ENCODE results near the gene GPAT3. TPM values are rescaled to one million over a fixed set of nuclear protein-coding genes. Genes with fewer than 3 reads are reported as not detected.
A peak's percentile ranks its signal among the peaks of the same experiment; 100 is the strongest.

The GPAT3 gene
- polyA plus RNA-seq, 1 donor = 11.8 TPM

DNA sequence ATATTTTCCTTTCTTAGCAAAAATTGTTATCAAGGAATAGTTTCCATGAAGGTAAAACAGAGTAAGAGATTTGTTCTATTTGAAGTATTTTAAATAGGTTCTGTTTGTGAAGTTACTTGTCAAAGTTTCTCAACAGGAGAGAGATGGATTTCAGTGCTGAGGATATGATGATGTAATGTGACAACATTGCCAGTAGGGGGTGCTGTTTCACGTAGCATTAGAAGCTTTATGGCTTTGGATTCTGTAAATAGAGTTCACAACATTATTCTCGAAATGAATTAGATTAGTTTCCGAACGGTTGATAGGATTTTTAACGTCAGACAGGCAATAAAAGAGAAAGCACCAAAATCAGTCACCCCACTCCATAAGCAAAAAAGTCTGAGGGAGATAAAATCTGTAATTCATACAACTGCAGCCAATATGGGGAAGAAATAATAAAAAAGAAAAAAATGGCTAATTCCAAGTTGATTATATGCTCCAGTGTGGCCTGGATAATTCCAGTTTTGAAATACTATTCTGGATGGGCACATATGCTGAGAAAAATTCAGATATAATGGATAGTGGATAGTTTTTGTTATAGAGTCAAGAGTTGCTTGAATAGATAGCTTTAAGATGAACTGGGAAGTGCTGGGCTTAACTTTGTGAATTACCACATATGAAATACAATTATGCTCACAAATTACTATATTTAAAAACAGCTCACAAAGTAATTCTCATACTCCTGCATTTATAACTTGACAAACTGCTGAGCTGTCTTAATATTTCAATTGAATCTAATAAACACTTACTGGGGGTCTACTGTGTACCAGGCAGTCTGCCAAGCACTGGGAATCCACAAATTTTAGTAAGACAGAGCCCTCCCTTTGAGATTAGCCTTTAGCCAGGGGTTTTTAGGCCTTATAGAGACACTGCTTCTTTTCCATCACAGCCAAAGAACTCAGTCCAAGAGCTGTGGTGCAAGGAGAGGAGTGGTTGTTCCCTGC lies 109.1 kb downstream of the GPAT3 start:
- DNase-seq (ENCODE audit: low read depth) = peak; percentile 43

DNA sequence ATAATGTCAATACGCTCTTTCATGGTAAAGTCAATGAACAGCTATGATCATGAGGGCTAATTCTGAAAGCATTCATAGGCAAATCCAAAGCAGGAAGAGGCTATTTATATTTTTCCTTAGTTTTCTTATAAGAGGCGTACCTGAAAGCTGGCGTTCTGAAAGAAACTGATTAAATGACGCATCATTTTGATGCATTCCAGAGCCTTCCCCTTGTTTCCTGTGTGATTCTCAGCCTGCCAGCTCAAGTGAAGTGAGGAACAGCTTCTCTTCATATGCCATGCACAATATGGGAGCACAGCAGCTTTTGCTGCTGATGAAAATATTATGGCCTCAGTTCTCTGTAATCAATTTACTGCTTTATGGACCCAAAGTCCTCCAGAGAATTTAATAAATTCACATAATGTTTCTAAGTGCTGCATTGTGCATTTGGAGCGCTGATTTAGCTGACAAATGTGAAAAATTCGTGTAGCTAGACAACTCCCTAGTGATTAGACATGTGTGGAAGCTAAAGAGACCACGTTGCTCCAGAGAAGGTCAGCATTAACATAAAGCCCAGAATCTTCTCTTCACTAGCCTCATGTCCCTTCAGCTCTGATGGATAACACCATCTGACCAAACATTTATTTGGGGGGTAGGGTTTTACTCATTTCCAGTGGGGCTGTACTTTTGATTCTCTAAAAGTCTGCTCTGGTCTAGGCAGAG lies 110.8 kb downstream of the GPAT3 start:
- DNase-seq (ENCODE audit: low read depth) = no peak

DNA sequence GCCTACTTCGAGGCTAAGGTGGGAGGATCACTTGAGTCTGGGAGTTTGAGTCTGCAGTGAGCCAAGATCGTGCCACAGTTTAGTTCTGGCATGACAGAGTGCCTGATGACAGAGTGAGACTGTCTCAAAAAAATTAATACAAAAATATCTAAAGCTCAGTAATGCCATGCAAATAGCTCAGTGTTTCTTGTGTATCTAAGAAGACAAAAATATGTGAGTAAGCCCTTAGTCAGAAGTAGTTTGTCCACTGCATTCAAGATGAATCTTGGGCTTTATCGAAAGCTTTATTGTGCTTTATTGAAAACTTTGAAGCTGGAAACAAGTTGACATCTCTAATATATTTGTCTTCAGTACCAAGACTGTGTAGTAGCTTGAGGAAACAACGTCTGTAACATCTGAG lies 115.9 kb downstream of the GPAT3 start:
- no peak for DNase-seq (ENCODE audit: low read depth)

Other genes with a start within 250 kb of the GPAT3 start
- 0.25 TPM for gene HPSE, start 201.3 kb upstream of the GPAT3 start, polyA plus RNA-seq (ENCODE audit: insufficient read length)
- 19.9 TPM for gene HELQ, start 80.3 kb upstream of the GPAT3 start, polyA plus RNA-seq (ENCODE audit: insufficient read length)
- gene MRPS18C, start 80.0 kb upstream of the GPAT3 start, polyA plus RNA-seq (ENCODE audit: insufficient read length) = 44.1 TPM
- gene ABRAXAS1, start 51.0 kb upstream of the GPAT3 start, polyA plus RNA-seq (ENCODE audit: insufficient read length) = 36.5 TPM

Measured in forelimb muscle (tissue), 1 donor.